HG03521 (cell line): ENCODE data around the gene SEC31A.
"Not testable (repeated sequence)": the region's sequence is repeated elsewhere in the genome, so short reads cannot be mapped to it uniquely, and the experiment has no call there.

Experiments
- ATAC-seq: cut with Tn5 transposase; IDR thresholded peaks from one replicate; pipeline ENCODE4 v1.9.1; 2021; ENCODE audit warnings: mild to moderate bottlenecking, moderate library complexity; ENCODE audit not compliant: unreplicated experiment

SEC31A gene

DNA sequence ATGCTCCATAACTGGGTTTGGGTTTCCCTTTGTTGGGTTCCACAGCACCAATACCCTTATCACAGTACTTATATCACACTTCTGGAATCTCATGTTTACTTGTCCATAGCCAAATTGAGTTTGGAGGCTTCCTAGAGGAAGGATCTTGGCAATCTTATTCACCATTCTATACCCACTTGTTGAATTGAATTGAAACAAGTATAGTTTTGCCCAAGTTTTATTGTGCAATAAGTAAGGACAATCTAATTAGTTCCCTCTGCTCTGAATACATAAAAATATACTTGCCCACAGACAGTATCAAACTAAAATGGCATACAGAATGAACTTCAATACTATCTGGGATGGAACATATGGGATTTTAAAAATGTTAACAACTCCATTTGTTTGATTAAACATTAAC is 40.3 kb downstream of the SEC31A start:
- ATAC-seq: no peak

DNA sequence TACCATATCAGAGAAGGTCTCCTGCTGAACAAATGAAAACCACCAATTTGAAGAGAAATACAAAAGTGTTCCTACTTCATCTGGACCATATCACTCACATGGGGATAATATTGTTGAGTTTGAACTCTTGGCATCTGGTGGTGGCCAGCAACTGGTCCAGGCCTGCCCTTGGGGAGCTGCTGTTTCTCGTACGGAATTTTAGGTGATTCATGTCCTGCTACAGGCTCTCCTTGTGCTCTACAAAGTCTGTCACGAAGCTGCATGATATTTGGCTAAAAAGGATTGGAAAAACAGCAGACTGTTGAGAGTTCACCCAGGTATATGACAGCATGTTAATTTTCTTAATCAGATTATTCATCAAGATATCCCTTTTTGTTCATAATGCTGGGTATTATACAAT is 42.2 kb downstream of the SEC31A start:
- no peak for ATAC-seq

DNA sequence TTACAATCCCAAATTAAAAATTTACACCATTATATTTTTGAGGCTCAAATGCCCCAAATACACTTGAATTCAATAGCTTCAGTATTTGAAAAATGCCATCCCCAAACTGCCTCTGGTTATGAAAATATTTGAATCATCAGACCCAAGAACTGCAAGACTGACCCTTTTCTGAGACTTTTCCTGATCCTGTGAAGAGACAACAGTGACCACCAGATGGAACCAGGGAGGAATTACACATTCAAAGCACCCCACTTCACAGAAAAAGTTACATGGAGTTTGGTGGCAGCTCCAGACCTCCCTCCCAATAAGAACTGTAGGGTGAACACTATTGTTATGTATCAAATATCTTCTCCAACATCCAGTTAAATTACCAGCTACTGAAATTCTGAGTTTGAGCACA is 48.4 kb downstream of the SEC31A start:
- ATAC-seq: no peak

DNA sequence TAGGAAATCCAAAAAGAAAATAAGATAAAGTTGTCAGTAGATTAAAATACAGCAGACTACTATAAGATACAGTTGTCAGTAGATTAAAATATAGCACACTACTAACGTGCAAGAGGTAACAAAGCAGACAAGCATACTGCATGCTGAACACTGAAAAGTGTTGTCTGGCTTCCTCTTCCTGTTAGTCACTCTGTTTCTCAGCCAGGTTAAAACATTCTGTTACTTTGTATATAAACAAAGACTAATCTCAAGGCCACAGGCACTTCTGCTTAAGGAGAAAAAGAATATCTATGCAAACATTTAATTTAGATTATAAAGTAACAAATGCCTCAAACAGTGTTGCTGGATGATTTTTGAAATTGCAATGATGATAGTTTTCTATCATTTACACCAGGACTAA is 51.3 kb downstream of the SEC31A start:
- ATAC-seq: no peak

DNA sequence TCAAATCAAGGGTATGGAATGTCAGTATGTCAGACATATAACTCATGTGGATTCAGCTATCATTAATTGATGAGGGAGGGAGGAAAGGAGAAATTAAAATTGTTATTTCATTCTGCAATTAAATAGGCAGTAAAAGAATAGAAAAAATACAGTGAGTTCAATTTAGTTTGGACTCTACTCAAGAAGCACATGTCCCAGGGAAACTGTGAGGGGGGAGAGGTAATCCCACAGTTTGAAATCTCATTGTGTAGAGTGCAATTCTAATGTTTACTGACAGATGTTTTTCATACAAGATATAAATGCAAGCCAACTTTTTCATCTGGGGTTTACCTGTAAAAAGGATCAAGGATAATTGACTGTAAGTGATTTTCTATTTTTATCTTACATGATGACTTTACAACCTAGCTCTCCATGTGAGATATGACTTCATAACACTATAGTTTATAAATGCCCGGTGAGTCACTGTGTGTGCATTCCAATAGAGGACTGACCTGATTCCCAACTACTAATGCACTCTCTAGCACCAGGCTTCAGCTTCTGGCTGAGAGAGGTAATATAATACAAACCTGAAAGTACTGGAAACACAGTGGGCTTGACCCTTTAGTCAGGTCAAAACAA is 57.1 kb downstream of the SEC31A start:
- no peak for ATAC-seq

DNA sequence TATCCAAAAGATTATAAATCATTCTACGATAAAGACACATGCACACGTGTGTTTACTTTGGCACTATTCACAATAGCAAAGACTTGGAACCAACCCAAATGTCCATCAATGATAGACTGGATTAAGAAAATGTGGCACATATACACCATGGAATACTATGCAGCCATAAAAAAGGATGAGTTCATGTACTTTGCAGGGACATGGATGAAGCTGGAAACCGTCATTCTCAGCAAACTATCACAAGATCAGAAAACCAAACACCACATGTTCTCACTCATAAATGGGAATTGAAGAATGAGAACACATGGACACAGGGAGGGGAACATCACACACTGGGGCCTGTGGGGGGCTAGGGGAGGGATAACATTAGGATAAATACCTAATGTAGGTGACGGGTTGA is 57.9 kb downstream of the SEC31A start:
- ATAC-seq: not testable (repeated sequence)

DNA sequence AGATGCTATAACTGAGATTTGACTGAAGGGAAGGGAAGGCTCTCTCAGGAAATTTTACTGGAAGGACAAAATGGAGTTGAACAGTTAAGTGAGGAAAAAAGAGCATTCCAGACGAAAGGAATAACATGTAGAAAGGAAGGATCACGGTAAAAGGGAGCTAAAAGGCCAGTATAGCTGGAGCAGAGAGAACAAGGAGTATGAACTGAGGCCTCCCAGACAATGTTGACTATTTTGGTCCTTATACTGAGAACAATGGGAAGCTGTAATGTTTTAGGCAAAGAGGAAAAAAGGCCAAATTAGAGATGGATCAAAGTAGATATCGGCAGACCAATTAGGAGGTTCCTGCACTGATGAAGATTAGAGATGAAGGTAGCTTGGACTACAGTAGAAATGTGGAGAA is 65.5 kb downstream of the SEC31A start:
- ATAC-seq: no peak

DNA sequence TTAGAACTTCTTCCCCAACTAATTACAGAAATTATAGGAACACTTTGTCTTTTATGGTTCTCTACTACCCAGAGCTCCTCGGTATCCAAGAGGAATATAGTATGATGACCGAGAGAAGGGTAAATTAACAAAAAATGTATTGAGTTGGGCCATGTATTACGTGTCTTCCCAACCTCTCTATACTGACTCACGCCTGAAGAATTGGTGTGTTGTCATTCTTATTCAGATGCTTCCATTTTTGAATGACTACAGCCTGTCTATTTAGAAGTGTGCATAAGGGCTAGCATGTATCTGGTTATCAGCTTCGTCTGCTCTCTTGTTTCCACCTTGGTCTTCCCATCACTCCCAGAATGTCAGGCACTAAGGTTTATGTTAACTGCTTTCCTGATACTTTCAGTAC is 67.9 kb downstream of the SEC31A start:
- ATAC-seq: no peak

DNA sequence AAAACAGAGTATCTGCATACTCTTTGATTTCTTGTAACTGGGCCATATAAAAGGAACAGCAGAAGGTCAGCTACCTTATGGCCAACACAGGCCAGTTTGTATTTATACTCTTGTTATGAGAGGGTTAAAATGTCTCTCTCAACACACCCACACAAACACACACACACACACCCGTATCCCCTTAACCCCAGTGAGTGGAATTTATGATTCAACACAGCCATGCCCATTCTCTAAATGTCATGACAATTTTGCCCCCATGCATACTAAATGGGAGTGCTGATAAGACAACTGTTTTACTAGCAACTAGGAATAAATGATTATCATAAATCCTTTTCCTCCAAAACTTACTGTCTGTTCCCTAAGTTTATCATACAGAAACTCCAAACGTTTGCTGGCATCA is 70.3 kb downstream of the SEC31A start:
- no peak for ATAC-seq

DNA sequence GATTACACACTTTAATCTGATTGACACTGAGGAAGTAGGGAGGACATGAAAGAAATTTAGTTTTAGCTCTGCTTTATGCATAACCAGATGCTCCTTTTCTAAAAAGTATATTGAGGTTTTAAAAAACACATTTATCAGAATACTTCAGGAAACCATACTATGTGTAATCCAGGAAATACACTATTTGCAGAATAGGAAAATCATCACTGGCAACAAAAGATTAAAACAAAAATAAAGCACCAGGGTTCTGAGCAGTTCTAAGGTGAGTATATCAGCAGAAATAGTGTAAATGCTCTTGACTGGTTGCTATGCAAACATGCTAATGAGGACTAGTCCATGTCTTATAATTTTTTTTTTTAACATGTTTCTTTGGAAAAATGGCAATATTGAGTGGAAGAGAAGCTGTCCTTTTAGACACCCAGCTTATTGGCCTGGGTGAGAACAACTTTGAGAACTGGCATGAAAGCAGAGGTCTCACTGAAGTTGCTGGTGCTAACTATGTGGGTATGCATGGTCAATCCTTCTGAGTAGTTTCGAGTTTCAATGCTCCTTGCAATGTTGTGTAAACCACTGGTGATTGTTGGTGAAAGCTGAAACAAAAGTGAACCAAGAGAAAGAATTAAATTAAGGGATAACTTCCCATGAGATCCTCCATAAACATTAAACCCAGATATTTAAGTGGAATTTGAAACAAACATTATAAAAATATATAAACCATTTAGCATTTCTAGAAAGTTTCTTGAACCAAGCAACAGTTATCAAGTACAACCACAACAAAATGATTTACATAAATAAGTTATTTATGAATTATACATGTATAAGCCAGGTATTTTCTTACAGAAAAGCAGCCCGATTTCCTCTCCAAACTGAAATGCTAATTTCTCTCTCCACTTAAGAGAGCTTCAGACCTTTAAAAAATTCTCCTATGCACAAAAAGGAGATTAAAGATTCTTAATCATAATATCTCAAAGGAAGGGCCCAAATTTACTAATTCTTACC is 72.0 kb downstream of the SEC31A start:
- no peak for ATAC-seq

DNA sequence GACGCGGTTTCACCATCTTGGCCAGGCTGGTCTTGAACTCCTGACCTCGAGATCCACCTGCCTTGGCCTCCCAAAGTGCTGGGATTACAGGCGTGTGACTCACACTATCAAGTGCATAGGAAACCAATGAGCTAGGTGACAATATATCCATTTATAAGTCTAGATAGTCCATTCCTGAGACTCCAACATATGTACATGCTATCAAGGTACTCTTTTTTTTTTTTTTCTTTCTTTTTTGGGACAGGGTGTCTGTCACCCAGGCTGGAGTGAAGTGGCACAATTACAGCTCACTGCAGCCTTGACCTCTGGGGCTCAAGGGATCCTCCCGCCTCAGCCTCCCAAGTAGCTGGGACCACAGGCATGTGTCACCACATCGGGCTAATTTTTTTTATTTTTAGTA is 74.1 kb downstream of the SEC31A start:
- not testable (repeated sequence) for ATAC-seq

DNA sequence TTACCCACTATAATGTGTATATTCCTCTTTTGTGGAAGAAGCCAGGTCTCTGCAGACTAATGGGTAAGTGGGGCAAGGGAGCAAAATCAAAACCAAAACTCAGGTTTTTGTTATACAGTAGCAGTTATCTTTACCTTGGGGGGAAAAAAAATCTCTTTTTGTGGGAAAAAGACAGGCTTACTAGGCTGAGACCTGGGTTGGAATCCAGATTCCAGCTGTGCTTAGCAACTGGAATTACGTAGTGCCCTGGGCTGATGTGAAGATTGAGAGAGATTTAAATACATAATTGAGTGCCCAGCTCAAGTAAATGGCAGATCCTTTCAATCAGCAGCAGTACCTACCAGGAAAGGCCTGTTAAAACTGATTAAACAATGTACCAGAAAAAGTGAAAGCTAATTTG is 76.9 kb downstream of the SEC31A start:
- no peak for ATAC-seq

DNA sequence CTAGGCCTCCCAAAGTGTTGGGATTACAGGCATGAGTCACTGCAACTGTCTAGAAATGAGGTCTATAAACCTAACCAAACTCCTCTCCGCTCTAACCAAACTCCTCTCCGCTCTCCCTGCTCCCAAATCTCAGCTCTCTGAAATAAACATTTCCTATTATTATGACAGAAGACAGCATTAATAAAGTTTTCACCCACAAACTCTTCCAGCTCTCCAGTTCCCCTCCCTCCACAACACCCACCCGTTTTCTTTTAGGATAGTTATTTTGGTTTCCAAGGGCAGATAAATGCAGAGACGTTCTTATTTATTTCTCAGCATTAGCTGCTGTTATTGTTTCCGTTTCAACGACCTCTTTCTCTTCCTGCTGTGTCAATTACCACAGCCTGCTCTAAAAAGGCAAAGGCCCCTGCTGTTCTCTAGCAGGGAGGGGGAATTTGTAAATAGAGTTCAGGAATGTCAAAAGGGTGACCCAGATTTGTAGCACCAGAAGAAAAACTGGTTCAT is 79.1 kb downstream of the SEC31A start:
- no peak for ATAC-seq

DNA sequence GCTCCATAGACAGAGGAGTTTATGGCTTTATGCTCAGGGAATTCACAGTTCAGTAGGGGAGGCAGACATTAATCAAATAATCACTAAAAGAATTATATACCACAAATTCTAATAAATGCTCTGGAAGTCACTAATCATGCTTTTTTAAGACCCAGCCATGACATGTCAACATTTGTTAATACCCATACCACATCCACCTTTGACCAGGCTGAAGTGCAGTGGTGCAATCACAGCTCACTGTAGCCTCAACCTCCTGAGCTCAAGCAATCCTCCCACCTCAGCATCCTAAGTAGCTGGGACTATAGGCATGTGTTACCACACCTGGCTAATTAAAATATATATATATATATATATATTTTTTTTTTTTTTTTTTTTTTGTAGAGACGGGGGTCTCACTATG is 79.6 kb downstream of the SEC31A start:
- no peak for ATAC-seq

DNA sequence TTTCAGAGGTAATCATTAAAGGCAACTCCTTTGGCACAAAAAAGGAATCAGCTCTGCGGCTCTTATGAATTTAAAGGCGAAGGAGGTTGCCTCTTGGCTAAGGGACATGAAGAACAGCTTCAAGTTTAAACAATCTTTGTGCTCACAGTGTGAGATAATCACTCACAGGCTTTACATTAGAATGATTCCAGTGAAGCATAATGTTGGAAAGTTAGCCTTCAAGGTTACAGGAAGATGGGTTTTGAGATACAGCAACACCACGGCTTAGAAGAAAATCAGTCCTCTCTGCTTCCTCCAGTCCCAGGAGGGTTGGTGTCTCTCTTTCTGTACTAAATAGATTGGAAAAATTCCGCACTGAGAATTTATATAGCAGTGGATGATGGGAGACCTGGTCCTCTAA is 80.8 kb downstream of the SEC31A start:
- no peak for ATAC-seq

DNA sequence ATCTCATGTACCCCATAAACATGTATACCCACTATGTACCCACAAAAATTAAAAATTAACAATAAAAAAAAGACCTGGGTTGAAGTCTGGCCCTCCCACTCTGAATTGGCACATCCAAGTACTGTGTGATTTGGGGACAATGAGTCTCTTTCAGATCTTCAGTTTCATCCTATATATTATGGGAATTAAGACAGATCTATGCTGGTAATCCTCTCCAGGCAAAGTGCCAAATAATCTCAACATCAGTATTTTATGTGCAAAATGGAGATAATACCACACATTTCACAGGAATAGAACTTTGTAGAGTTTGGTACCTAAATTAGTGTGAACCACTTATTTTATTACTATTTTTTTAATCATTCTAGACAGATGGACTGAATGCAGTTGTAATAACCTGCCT is 81.3 kb downstream of the SEC31A start:
- no peak for ATAC-seq

DNA sequence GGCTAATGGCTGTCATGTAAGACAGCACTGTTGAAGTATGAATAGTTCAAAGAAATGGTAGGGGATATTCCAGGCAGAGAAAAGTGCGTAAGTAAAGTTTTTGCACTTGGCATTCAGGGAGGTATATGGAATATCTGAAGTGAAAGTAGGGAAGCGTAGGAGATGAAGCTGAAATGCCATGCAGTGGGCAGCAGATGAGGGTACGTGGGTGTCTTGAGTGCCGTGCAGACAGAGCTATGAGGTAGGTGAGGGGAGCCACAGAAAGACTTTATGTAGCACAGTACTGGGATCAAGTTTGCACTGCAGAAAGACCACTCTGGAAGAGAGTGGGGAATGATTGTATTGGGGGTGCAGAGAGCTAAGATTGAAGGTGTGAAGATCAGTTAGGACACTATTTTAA is 87.2 kb downstream of the SEC31A start:
- no peak for ATAC-seq

DNA sequence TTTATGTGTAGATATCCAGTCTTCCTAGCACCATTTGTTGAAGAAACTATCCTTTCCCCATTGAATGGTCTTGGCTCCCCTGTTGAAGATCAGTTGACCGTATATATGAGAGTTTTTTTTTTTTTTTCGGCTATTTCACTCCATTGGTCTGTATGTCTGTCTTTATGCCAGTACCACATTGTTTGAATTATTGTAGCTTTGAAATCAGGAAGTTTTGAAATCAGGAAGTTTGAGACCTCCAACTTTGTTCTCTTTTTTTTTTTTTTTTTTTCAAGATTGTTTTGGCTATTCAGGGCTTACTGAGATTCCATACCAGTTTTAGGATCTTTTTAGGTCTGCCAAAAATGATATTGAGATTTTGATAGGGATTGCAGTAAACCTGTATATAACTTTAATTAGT is 88.0 kb downstream of the SEC31A start:
- no peak for ATAC-seq

DNA sequence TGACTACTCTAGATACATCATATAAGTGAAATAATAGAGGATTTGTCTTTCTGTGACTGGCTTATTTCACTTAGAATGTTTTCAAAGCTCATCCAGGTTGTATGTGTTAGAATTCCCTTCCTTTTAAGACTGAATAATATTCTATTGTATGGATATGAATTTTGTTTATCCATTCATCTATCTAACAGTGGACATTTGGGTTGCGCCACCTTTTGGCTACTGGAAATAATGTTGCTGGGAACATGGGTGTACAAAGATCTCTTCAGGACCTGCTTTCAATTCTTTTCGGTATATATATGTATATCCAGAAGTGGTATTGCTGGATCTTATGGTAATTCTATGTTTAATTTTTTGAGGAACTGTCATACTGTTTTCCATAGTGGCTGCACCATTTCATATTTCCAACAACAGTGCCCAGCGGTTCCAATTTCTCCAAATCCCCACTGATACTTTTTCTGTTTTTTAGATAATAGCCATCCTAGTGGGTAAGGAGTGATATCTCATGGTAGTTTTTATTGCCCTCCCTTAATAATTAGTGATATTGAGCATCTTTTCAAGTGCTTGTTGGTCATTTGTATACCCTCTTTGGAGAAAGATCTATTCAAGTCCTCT is 88.9 kb downstream of the SEC31A start:
- no peak for ATAC-seq

DNA sequence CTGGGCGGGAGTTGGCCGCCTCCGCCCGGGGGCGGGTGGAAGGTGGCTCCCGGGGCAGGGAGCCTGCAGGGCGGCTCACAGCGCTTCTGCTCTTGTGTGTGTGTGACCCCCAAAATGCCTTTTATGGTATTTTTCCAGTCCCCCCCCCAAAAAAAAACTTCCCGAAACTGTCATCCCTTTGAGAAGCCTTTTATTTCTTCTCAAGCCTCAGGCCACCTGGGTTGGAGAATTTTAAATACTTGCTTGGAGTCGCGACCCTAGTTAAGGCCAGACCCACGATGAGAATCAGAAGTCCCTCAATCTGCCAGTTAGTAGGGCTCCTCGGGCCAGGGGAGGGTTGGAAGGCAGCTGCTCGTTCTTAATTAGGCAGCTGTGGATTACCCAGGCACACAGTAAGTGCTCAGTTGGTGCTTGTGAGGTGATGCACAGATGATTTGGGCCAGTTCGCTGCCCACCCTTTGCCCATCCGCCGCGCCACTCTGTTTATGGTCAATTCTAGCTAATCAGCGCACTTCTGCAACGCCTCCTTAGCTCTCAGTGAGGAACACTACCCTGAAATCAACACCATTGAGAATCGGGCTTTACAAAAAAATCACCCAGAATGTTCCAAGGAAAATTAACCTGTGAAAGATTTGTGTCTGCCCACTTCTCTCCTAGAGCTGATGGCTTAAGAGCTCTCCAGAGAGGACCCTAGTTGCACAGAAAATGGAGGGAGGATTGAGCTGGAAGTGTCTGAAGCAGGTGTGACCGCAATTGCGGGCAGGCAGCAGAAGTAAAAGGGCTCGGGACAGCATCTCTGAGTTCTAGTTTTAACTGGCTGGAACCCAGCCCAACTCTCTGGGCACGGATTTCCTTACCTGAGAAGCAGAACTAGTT is 91.7 kb downstream of the SEC31A start:
- no peak for ATAC-seq
